ENCODE results near the gene TGFBR1.

GRCh38 chr9:99128133-99128406 lies 23.2 kb downstream of the TGFBR1 start:
- TF ChIP-seq CTCF (IDR thresholded peaks at IDR 0.05): no peak
- TF ChIP-seq EP300 (IDR thresholded peaks at IDR 0.05): no peak
- no peak for TF ChIP-seq POLR2A (IDR thresholded peaks at IDR 0.05)

Data from tibial nerve (tissue), 4 donors.